K562 (cell line): ENCODE results near the gene EHD2. TPM values are rescaled to one million over a fixed set of nuclear protein-coding genes. Genes with fewer than 3 reads are reported as not detected.

Experiments used
- BCOR ChIP-seq: fragments of 450-650 bp; IDR thresholded peaks from 2 replicates; pipeline ENCODE4 v1.6.1; 2016
- CAMTA2 ChIP-seq: fragments of 250-450 bp; sonication (Bioruptor Pico); conservative IDR thresholded peaks from 2 replicates; pipeline ENCODE4 v1.5.1; 2022
- DDX20 ChIP-seq: fragments of 450-650 bp; IDR thresholded peaks from 2 replicates; pipeline ENCODE4 v1.6.1; 2016; ENCODE audit warnings: missing genetic modification characterization, low read depth, mild to moderate bottlenecking, missing compliant biosample characterization, moderate library complexity
- E2F5 ChIP-seq: sonication (generic); formaldehyde crosslinking; IDR thresholded peaks from 2 replicates; pipeline ENCODE4 v1.8.0; 2022; ENCODE audit warnings: mild to moderate bottlenecking, missing genetic modification reagents
- GATAD2A ChIP-seq: fragments of 450-650 bp; IDR thresholded peaks from 2 replicates; pipeline ENCODE4 v1.6.1; 2017
- KDM5B ChIP-seq: fragments of 200-600 bp; sonication (generic); IDR thresholded peaks from 2 replicates; pipeline ENCODE4 v1.6.1; 2012; ENCODE audit warnings: low read depth, mild to moderate bottlenecking, moderate library complexity, low read length, control low read depth, inconsistent platforms; ENCODE audit not compliant: insufficient replicate concordance
- MIER1 ChIP-seq: fragments of 450-650 bp; IDR thresholded peaks from 2 replicates; pipeline ENCODE4 v1.6.1; 2016; ENCODE audit warnings: antibody characterized with exemption, mild to moderate bottlenecking, low read depth
- MYC ChIP-seq, 2 experiments: fragments of 250-450 bp in 1 of 2; sonication (Bioruptor Pico) in 1 of 2; IDR thresholded peaks; 2 replicates each; pipeline versions ENCODE4 v1.5.1 to v1.6.1; 2012 to 2021; ENCODE audit warnings: low read depth in 2 of 2, borderline replicate concordance in 1 of 2, improper control_type of control experiment in 1 of 2, low read length in 1 of 2, mild to moderate bottlenecking in 1 of 2, moderate library complexity in 1 of 2
- VEZF1 ChIP-seq: fragments of 200-800 bp; sonication (Bioruptor generic); IDR thresholded peaks from 2 replicates; pipeline ENCODE4 v1.6.1; 2017; ENCODE audit warnings: missing genetic modification characterization, missing compliant biosample characterization
- ZBTB34 ChIP-seq: fragments of 250-450 bp; sonication (Bioruptor Pico); IDR thresholded peaks from 2 replicates; pipeline ENCODE4 v1.8.0; 2021; ENCODE audit warnings: mild to moderate bottlenecking, moderate library complexity
- ZNF174 ChIP-seq: fragments of 250-450 bp; sonication (Bioruptor Pico); IDR thresholded peaks from 2 replicates; pipeline ENCODE4 v1.4.0; 2020; ENCODE audit warnings: mild to moderate bottlenecking
- ZNF263 ChIP-seq: sonication (generic); formaldehyde crosslinking; IDR thresholded peaks from 2 replicates; pipeline ENCODE4 v1.8.0; 2022; ENCODE audit warnings: mild to moderate bottlenecking, missing genetic modification reagents, borderline replicate concordance
- polyA plus RNA-seq, 8 experiments: library from polyadenylated mRNA; depleted of rRNA in 4 of 8; stranded (reverse) in 5 of 8; unstranded in 3 of 8; fragments of >200 nt; fragmentation: Nextera tagmentation in 2 of 8; fragmentation: Illumina TruSeq in 1 of 8; extraction: Ambion mirVana in 2 of 8; extraction: Trizol in 1 of 8; gene quantifications; 2 replicates each; pipeline versions ENCODE4 v1.2.1 to v1.2.3, GENCODE V29; 2011 to 2014; ENCODE audit warnings: inconsistent platforms in 1 of 8, missing spikeins in 1 of 8
- total RNA-seq, 7 experiments: library from RNA; depleted of rRNA in 6 of 7; stranded (reverse); fragments of >200 nt in 6 of 7; fragmentation: Illumina TruSeq in 2 of 7; extraction: Trizol in 2 of 7; gene quantifications; 2 replicates each; pipeline versions ENCODE4 v1.2.1 to v1.2.3, GENCODE V29; 2011 to 2021; ENCODE audit warnings: low replicate concordance in 1 of 7
- TF ChIP-seq, protein P1 (sequence below): sonication (generic); formaldehyde crosslinking; IDR thresholded peaks from 2 replicates; pipeline ENCODE4 v1.9.0; 2022; ENCODE audit warnings: mild to moderate bottlenecking, missing genetic modification reagents
- TF ChIP-seq, protein P2 (sequence below): sonication (generic); formaldehyde crosslinking; IDR thresholded peaks from 2 replicates; pipeline ENCODE4 v1.8.1; 2023; ENCODE audit warnings: mild to moderate bottlenecking, missing genetic modification reagents
- TF ChIP-seq, protein P3 (sequence below): sonication (generic); formaldehyde crosslinking; IDR thresholded peaks from 2 replicates; pipeline ENCODE4 v1.8.0; 2023; ENCODE audit warnings: mild to moderate bottlenecking, missing genetic modification reagents
- TF ChIP-seq, protein P4 (sequence below), 3 experiments: IDR thresholded peaks in 2 of 3; conservative IDR thresholded peaks in 1 of 3; 2 replicates each; pipeline ENCODE4 v1.5.1; 2011 to 2012; ENCODE audit warnings: low read length in 3 of 3, mild to moderate bottlenecking in 3 of 3, control low read depth in 2 of 3, improper control_type of control experiment in 1 of 3, inconsistent platforms in 1 of 3, low read depth in 1 of 3, mixed read lengths in 1 of 3, moderate library complexity in 1 of 3; ENCODE audit not compliant: insufficient read depth in 2 of 3

EHD2 gene
- total and polyA plus RNA-seq, 9 of the 15 experiments (the other 6 are each of a cell fraction or from before 2014, with no cell fraction given): 1.7 to 32.2 (median 3.0) TPM

DNA sequence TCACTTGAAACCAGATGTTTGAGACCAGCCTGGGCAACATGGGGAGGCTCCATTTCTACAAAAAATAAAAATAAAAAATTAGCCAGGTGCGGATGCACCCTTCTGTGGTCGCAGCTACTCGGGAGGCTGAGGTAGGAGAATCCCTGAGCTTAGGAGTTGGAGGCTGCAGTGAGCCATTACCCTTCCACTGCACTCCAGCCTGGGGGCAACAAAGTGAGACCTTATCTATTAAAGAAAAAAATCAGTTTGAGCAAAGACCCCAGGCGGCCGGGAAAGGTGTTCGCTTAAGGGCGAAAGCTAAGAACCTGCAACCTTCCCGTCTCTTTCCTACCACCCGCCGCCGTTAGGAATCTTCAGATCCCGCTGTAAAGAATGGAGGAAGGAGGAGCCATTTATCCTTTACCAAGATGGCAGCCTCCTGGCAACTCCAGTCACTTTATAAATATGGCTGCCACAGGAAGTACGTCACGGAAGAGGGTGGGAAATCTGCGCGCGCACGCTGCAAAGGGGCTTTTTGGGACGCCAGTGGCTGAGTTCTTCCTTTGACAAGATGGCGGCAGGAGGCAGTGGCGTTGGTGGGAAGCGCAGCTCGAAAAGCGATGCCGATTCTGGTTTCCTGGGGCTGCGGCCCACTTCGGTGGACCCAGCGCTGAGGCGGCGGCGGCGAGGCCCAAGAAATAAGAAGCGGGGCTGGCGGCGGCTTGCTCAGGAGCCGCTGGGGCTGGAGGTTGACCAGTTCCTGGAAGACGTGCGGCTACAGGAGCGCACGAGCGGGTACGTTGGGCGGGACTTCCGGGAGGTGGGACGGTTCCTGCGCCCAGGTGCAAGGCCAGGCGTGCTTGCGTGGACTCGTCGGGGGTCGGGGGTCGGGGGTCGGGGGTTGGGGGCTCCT, 32.0 kb downstream of the EHD2 start, which contains the start of gene NOP53 (continued):
- TF ChIP-seq MYC (IDR thresholded peaks at IDR 0.05; ENCODE audit: low read depth, low read length) (peak; percentile 85), MYC (CRISPR knock-in tag; IDR thresholded peaks at IDR 0.05; ENCODE audit: borderline replicate concordance, low read depth) (no peak), GATAD2A (no peak), ZNF174 (CRISPR knock-in tag) (no peak), E2F5 (CRISPR knock-in tag) (no peak), CAMTA2 (CRISPR knock-in tag) (no peak), ZNF263 (CRISPR knock-in tag) (no peak), DDX20 (tag) (no peak), MIER1 (no peak), KDM5B (peak; percentile 88), ZBTB34 (no peak), BCOR (no peak), VEZF1 (CRISPR knock-in tag) (peak; percentile 70)
- TF ChIP-seq, protein P1, sequence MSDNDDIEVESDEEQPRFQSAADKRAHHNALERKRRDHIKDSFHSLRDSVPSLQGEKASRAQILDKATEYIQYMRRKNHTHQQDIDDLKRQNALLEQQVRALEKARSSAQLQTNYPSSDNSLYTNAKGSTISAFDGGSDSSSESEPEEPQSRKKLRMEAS (CRISPR knock-in tag): no peak; the same call in 1 of the 2 replicates
- TF ChIP-seq, protein P2, sequence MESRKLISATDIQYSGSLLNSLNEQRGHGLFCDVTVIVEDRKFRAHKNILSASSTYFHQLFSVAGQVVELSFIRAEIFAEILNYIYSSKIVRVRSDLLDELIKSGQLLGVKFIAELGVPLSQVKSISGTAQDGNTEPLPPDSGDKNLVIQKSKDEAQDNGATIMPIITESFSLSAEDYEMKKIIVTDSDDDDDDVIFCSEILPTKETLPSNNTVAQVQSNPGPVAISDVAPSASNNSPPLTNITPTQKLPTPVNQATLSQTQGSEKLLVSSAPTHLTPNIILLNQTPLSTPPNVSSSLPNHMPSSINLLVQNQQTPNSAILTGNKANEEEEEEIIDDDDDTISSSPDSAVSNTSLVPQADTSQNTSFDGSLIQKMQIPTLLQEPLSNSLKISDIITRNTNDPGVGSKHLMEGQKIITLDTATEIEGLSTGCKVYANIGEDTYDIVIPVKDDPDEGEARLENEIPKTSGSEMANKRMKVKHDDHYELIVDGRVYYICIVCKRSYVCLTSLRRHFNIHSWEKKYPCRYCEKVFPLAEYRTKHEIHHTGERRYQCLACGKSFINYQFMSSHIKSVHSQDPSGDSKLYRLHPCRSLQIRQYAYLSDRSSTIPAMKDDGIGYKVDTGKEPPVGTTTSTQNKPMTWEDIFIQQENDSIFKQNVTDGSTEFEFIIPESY: no peak
- TF ChIP-seq, protein P3, sequence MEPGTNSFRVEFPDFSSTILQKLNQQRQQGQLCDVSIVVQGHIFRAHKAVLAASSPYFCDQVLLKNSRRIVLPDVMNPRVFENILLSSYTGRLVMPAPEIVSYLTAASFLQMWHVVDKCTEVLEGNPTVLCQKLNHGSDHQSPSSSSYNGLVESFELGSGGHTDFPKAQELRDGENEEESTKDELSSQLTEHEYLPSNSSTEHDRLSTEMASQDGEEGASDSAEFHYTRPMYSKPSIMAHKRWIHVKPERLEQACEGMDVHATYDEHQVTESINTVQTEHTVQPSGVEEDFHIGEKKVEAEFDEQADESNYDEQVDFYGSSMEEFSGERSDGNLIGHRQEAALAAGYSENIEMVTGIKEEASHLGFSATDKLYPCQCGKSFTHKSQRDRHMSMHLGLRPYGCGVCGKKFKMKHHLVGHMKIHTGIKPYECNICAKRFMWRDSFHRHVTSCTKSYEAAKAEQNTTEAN: no peak
- TF ChIP-seq, protein P4, sequence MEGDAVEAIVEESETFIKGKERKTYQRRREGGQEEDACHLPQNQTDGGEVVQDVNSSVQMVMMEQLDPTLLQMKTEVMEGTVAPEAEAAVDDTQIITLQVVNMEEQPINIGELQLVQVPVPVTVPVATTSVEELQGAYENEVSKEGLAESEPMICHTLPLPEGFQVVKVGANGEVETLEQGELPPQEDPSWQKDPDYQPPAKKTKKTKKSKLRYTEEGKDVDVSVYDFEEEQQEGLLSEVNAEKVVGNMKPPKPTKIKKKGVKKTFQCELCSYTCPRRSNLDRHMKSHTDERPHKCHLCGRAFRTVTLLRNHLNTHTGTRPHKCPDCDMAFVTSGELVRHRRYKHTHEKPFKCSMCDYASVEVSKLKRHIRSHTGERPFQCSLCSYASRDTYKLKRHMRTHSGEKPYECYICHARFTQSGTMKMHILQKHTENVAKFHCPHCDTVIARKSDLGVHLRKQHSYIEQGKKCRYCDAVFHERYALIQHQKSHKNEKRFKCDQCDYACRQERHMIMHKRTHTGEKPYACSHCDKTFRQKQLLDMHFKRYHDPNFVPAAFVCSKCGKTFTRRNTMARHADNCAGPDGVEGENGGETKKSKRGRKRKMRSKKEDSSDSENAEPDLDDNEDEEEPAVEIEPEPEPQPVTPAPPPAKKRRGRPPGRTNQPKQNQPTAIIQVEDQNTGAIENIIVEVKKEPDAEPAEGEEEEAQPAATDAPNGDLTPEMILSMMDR (IDR thresholded peaks at IDR 0.05 in 2 of 3, conservative IDR thresholded peaks at IDR 0.05 in 1 of 3; ENCODE audit: insufficient read depth in 2 of 3, low read depth in 1 of 3, low read length in 3 of 3): no peak
